HG03460 (cell line): ENCODE measurements around the gene HPSE2.

Experiments used
- ATAC-seq: cut with Tn5 transposase; IDR thresholded peaks from one replicate; pipeline ENCODE4 v1.9.1; 2021; ENCODE audit not compliant: unreplicated experiment

Gene HPSE2

DNA sequence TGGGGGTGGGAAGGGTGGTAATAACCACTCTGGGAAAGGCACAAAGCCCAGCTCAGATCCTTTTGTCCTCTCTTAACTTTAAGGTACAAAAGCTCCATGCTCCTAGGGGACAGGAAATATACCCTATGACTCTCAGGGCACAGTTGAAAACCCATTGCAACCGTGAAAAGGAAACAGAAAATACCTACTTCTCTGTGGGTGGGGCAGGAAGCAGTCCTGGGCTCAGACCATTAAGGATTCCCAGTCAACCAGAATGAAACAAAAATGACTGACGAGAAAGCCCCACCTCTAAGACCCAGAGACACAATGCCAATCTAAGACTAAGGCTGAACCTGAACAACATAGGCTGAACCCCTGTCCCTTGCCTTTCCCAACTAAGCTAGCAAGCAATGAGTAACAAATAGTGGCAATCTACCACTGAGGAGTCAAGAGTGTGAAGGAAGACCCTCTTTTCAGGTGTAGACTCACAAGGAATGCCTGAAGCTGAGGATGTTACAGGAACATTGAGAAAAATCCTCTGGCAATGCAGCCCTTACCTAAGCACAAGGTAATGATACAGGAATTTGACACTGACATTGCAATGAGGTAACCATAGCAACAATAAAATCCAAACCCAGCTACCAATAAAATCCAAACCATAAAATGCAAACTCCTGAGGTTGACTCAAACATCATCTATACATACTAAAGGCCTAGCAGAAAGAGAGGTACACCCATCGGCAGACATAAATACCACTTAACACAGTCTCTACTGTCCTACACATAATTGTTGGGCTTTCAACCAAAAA is 380.1 kb downstream of the HPSE2 start:
- no peak for ATAC-seq

- ATAC-seq: no peak
Observed at GRCh38 chr10:98852686-98853085, 383.0 kb downstream of the HPSE2 start.

GRCh38 chr10:98848361-98848760 is 387.3 kb downstream of the HPSE2 start:
- ATAC-seq: no peak

DNA sequence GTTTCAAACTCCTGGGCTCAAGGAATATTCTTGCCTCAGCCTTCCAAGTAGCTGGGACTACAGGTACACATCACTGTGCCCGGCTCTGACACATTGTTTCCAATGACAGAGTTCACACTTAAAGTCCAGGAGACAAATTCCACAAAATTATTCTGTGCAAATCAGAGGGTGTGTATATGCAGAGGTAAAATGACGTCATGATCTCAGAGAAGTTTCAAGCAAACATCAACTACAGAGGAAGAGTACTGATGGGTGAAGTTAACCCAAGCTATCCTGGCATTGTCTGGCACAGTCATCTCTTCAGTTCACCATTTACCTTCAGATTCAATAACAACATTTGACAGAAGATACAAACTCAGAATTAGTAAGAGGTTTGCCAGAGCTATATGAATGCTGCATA is 388.9 kb downstream of the HPSE2 start:
- no peak for ATAC-seq

DNA sequence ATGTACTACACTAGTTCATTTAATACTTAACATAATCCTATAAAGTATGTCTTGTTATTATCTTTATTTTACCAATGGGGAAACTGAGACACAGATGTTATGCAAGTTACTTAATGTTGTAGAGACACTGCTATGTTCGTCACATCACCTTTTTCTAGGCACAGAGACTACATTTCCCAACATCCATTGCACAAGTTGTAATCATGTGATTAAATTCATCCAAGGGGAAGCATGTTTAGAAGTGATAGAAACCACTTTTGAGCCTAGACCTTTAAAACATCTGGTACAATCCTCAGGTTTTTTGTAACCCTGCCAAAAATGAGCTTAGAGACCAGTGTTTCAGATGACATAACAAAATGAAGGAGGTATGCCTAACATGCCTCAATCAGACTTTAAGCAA is 402.1 kb downstream of the HPSE2 start:
- ATAC-seq: no peak

DNA sequence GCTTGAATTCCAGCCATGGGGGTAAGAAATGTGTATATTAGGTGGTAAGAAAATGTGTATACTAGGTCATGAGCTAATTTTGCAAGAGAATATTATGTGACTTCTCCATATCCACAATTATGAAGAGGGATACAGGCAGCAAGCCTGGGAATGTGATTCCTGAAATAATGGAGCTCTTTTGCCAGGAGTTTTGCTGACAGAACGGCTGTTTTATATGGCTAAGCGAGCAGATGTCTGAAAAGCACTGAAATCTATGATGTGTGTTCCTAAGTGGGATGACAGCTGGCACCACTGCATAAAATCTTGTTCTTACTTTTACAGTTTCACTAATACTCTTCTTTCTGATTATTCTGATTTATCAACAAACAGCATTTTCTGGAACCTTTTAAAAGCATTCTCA is 402.9 kb downstream of the HPSE2 start:
- ATAC-seq: no peak

DNA sequence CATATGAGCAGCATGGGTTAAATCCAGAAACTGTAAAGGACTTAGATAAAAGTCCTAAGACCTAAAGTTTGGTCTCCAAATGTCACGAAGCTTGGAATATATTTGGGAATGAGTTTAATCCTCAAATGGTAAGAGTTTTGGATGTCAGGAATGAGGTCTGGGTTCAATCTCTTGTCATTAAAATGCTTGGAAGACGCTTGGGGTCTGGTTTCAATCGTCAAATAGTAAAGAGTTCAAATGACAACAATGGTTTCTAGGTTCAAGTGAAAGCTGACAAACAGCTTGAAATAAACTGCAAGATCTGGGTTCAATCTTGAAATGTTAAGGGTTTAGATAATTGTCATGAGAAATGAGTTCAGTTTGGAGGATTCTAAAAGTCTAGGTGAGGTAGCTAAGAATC is 403.5 kb downstream of the HPSE2 start:
- no peak for ATAC-seq

DNA sequence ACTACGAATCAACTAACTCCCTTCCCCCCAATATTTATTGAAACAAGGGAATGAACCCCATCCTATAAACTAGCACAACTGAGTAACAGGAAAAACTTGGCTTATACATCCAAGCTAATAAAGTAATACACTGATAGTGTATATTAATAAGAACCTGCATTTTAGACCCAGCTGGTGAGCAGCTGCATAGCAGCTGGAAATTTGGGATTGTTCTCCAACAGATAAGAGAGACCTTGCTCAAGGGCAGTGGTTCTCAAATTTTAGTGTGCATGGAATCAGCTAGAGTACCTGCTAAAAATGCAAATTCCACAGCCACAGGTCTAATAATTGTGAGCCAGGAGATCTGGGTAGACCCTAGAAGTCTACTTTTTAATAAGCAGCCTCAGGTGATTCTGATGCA is 404.3 kb downstream of the HPSE2 start:
- no peak for ATAC-seq

GRCh38 chr10:98825741-98826140 is 409.9 kb downstream of the HPSE2 start:
- ATAC-seq: no peak

- ATAC-seq: no peak
Observed at GRCh38 chr10:98817396-98817795, 418.3 kb downstream of the HPSE2 start.

GRCh38 chr10:98815039-98815885 is 420.4 kb downstream of the HPSE2 start:
- no peak for ATAC-seq

GRCh38 chr10:98814470-98814869 is 421.2 kb downstream of the HPSE2 start:
- ATAC-seq: no peak

DNA sequence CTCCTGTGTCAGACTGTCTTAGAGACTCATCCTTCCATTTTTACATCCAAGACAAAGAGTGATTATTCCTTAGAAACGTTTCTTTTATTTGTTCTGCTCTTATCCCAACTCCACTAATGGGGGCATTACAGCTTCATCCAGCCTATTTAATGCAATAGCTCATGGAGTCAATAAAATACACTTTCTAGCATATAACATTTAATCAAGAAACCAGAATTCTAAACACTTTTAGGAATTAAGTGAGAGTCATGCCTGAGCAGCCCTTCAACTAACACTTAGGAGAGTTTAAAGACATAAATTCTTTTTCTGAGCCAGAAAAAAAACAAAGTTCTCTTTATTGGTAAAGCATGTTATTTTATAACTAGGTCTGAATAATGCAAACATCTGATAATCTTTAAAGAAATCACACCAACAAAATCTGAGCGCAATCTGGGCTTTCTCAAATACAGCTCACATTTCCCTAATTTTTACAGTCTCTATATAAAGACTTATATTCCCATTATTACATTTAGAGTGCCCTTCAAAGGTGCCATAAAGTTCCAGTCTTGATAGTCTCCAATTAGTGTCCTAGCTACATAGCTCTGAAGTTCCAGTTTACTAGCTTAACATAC is 427.3 kb downstream of the HPSE2 start:
- no peak for ATAC-seq

DNA sequence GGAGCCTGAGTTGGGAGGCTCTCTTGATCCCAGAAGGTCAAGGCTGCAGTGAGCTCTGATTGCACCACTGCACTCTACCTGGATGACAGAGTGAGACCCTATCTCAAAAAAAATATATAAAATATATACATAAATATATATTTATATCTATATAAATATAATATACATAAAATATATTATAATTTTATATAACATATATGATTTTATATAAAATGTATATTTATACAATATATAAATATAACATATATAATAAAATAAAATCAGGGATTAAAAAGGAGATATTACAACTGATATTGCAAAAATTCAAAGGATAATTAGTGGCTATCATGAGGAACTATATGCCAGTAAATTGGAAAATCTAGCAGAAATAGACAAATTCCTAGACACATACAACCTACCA is 435.4 kb downstream of the HPSE2 start:
- no peak for ATAC-seq

- no peak for ATAC-seq
Observed at GRCh38 chr10:98795467-98795866, 440.2 kb downstream of the HPSE2 start.

DNA sequence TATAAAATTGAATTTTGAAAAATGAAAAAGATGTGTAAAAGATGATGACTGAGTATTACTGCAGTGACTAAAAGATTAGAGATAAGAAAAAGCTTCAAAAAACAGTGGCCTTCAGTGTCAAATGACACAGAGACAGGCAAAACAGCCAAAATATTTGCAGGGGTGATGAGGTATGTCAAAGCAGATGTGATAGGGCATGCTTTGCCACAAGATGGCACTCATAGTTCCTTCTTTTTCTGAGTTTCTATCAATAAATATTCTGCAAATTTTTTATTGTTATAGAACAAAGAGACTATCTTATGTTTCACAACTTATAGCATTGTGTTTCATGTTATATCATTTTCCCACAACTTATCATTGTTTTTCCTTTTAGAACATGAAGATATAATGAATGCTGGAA is 444.8 kb downstream of the HPSE2 start:
- no peak for ATAC-seq

DNA sequence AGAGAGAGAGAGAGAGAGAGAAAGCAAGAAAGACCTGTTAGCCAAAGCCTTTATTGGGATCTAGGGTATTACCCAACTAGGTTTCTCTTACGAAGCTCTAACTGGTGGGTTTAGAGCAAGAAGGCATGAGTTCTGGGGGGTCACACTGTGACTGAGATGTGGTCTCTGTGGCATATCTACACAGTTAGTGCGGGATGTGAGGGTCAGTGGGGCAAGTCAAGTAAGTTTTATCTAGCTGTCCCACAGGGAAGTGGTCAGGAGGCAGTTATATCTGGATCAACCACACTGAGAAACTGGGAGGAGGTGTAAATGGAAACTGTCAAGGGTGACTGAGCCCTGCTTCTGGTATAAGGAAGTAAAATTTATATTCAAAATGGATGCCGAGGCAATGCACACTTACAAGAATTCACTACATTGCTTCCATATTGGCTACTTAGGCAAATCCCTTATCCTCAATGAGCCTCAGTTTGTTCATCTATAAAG is 457.3 kb downstream of the HPSE2 start:
- no peak for ATAC-seq

GRCh38 chr10:98758463-98758862 is 477.2 kb downstream of the HPSE2 start:
- ATAC-seq: no peak

DNA sequence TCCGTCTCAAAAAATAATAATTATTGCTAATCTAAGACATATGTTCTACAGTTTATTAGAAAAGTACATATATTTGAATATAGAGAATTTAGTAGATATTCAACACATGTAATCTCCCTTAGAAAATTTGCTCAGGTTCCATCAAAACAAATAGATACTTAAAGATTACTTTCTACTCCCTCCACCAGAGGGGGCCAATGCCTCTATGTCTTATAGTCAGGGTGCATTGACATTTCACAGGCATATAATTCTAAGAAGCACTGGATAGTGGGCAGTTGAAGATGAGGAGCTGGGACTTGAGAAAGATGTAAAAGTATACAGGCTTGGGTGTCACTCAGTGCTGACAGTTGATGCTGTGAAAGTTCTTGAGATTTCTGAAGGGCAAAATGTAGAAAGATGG is 487.4 kb downstream of the HPSE2 start:
- no peak for ATAC-seq

GRCh38 chr10:98745645-98746044 is 490.0 kb downstream of the HPSE2 start:
- no peak for ATAC-seq

GRCh38 chr10:98720551-98720950 is 515.1 kb downstream of the HPSE2 start:
- ATAC-seq: no peak

DNA sequence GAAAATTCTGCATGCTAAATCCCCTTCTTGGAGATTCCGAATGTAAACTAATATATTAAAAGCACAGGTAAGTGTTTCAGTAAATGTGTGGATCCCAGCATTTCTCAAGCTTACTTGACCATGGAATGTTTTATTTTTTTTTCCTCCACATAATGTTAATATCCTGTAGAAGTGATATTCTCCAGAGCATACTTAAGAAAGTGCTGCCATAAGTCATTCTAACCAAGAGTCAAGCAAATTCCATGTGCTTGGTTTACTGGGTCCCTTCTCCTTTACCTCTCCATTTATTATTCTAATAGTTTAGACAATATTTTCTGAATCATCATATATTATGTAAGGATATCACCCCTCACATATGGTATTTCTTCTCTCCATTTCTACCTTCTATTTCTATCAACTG is 522.1 kb downstream of the HPSE2 start:
- no peak for ATAC-seq
